Subcutaneous adipose tissue (tissue), 4 donors: ENCODE data around the gene CMTM5. TPM values are rescaled to one million over a fixed set of nuclear protein-coding genes. Genes with fewer than 3 reads are reported as not detected.

Source experiments
- total RNA-seq, 4 donors: library from RNA; depleted of rRNA; stranded (reverse); fragments of >200 nt; gene quantifications; one replicate each; pipeline ENCODE4 v1.1.0, GENCODE V29; 2016
- TF ChIP-seq, protein P1 (sequence below): fragments of 450-650 bp; IDR thresholded peaks from one replicate; pipeline ENCODE4 v1.5.1; 2016; ENCODE audit warnings: low read depth, mild to moderate bottlenecking, control low read depth, antibody characterized with exemption, moderate library complexity

The CMTM5 gene
- total RNA-seq, 4 donors from 2014 or later, result not detected

DNA sequence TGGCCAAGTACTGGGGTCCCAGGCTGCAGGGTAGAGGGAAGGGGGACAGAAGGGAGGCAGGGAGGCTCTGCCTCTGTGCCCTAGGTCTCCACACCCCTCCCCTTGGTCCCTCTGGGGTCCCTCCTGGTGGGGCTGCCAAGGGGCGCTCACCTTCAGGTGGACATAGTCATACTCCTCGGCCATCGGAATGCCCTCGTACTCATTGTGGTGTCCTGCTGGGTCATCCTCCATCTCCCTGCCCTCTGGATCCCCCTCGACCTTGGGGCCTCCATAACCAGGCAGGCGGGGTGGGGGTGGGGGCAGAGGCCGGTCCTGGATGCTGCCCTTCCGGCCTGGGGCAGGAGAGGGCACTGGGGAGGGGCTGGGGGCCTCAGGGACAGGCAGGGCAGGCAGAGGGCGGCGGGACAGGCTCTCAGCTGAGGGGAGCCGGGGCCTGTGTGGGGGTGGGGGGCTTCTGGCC, 17.6 kb upstream of the CMTM5 start:
- TF ChIP-seq, protein P1, sequence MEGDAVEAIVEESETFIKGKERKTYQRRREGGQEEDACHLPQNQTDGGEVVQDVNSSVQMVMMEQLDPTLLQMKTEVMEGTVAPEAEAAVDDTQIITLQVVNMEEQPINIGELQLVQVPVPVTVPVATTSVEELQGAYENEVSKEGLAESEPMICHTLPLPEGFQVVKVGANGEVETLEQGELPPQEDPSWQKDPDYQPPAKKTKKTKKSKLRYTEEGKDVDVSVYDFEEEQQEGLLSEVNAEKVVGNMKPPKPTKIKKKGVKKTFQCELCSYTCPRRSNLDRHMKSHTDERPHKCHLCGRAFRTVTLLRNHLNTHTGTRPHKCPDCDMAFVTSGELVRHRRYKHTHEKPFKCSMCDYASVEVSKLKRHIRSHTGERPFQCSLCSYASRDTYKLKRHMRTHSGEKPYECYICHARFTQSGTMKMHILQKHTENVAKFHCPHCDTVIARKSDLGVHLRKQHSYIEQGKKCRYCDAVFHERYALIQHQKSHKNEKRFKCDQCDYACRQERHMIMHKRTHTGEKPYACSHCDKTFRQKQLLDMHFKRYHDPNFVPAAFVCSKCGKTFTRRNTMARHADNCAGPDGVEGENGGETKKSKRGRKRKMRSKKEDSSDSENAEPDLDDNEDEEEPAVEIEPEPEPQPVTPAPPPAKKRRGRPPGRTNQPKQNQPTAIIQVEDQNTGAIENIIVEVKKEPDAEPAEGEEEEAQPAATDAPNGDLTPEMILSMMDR, result no peak

DNA sequence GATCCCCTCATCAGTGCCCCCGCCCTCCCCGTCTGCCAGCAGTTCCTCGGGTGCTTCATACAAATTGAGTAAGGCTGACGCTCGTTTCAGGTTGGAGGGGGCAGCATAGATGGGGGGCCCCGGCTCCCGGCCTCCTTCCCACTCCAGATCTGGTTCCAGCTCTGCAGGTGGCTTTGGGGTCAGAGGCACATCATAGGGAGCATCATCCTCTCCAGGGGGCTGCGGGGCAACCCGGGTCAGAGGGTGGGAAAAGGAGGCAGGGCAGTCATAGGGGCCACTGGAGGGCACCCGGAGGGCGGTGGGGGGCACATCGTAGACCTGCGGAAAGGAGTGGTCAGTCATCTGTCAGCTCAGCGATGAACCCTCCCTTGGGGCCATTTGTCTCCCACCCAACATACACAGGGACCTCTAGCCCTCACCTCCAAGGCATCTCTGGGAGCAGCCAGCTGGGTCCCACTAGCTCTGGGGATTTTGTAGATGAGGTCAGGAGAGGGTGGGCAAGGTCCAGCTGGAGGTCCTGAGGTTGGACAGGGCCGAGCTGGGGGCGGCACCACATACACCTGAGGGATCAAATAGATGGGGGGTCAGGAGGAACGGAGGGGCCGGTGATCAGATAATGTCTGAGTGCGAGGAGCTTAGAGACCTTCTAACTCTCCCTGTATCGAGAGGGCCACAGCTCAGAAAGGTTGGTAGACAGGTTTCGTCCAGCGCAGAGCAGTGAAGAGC, 17.0 kb upstream of the CMTM5 start:
- TF ChIP-seq, protein P1, result no peak

DNA sequence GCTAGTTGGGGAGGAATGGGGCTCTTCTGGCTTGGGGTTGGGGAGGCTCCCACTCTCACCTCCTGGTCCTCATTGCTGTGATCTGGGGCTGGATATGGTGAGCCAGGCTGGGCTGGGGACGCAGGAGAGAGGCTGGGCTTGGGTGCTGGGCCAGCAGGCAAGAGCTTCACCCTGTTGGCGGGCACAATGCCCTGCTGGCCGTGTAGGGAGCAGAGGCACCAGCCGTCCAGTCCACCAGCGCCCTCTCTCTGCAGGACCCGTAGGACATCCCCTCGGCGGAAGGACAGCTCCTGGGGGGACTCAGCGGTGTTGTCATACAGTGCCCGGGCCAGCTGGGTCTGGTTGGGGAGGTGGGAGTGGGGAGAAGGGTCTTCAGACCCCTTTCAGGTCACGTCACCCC, 16.4 kb upstream of the CMTM5 start:
- TF ChIP-seq, protein P1, result no peak

DNA sequence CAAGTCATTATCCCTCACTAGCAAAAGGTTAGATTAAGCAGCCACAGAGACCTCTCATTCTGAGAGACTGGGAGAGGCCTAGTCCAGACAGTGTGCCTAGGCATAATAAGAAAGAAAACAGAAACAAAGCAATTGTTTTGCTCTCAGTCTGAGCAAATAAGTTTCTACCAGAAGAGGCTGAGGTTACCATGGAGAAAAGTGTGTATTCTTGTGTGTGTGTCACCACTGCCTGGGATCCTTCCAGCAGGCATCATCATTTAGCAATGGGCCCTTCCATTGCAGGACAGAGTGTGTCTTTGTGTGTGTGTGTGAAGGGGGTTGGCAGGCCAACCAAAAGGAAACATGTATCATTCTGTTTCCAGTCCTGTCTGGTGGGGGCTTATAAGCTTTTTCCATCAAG, 15.5 kb upstream of the CMTM5 start:
- TF ChIP-seq, protein P1, result no peak

DNA sequence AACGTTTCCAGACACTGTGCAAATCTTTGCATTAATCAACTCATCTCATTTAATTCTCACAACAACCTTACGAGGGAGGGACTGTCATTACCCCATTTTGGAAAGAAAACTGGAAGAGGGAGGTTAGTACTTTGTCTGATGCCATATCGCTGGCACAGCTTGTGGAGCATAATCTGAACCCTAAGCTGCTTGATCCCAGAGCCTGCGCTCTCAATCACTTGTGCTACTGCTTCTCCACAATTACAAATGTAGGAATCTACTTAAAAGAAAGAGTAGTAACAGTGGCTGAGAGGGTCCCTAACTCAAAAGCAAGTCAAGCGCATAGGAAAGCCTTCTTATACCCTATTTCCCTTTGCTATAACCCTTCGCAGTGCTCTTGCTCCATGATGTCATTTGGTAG, 15.1 kb upstream of the CMTM5 start:
- TF ChIP-seq, protein P1, result no peak

DNA sequence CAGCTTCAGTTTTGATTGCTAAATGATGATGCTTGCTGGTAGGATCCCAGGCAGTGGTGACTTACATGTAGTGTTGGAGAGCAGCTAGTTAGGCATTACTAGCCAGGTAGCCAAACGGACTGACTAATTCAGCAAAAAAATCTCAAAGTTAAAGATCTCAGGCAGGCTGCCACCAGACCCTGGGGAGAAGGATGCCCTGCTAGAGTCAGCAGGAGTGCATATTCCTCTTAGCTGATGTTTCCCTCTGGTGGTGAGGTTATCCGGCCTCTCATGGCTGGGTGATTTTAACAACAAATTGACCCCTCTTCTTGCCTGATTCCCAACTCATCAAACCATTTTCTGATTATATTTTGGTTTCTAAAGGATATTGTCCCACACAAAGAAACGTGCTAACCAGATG, 14.6 kb upstream of the CMTM5 start:
- TF ChIP-seq, protein P1, result no peak

DNA sequence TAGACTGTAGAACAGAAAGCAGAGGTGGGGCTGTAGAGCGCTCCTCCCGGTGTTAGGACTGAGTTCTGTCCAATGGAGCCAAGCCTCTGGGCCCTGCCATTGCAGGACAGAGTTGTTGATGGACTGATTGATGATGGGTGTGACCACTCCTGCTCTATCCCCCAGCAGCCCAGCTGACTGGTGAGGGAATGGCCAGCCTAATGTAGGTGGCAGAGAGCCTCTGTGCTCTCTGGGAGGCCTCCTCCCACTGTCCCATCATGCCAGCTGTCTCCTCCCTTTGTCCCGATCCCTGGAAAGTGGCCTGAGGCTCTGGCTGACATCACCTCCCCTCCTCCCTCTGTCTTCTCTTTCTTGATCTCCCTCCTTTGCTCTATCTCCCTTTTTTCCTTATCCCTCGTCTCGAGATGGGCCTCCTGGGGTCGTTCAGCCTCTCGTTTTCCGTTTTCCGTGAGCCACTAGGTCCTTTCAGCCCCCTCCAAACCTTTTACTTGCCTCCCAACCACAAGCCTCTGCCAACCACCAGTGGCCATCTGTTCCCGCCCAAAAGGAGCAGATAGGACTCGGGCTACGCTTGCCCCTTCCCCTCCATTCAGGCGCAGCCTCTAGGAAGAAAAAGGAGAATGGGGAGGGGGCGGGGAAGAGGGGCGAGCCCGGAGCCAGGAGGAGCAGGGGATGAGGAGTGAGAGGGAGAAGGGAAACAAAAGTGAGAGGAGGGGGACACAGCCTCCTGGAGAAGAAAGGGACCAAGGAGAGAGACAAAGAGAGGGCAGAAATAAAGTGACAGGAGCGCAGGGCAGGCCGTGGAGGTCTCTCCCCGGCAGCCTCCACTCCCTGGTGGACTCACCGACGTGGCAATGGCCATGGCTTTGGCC, 12.4 kb upstream of the CMTM5 start:
- TF ChIP-seq, protein P1, result no peak
